ENCODE results near the gene HNRNPH3. TPM values are rescaled to one million over a fixed set of nuclear protein-coding genes. Genes with fewer than 3 reads are reported as not detected.

The HNRNPH3 gene
- total and polyA plus RNA-seq, 8 donors = 91.4 to 423 (median 364) TPM

DNA sequence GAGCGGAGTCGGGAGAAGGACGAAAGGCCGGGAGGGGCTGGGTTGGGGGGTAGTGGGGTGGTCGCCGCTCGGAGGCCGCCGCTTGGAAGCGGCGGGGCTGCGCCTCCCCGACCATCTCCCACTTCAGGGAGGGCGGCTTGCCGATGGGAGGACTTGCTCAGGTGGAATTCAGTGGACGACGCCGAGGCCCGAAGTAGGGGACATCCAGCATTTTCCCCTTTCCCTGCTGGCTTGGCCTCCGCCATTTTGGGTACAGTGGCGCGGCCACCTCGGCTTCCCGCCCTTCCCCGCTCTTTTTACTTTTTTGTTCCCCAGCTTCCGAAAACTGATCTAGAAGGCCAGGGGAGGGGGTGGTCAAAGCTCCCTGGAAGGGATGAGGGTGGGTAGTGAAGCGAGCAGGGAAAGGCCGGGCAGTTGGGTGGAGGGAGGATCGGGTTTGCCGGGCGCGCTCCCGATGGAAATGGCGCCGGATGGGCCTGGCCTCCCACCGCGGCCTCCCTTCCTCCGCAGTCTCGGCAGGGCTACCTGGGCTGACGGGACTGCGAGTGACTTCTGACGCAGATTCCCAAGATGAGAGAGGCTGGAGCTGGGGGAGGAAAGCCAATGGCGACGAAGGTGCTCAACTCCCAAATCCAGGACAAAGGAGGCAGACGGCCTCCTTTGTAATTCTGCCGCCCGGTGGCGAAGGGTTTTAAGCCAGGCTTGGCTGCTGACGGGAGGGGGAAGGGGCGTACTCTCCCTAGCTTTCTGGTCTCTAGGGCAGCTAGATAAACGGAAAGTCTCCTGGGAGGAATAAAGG lies 594 bp downstream of the HNRNPH3 start, which contains the start of gene PBLD:
TSS of gene PBLD (minus strand) at position 670 of the 799 bp plus-strand sequence. CDS start 26,084 bp downstream, outside the sequence.
- H3K4me3 ChIP-seq = peak within 1 kb of the TSS; percentile 78 to 82
- ATAC-seq (peak; percentile 41), DNase-seq (peak; percentile 79 to 90 (median 83))
- peaks cover 26 to 76% of the 10 kb centered on the region in 2 donors for H3K4me1 ChIP-seq
- no peaks in the 10 kb centered on the region for H3K9me3 ChIP-seq
- intact Hi-C loops (cut with DNase I) = no loop called here
- H3K36me3 ChIP-seq = no peaks in the 10 kb centered on the region
- TF ChIP-seq, protein P1, sequence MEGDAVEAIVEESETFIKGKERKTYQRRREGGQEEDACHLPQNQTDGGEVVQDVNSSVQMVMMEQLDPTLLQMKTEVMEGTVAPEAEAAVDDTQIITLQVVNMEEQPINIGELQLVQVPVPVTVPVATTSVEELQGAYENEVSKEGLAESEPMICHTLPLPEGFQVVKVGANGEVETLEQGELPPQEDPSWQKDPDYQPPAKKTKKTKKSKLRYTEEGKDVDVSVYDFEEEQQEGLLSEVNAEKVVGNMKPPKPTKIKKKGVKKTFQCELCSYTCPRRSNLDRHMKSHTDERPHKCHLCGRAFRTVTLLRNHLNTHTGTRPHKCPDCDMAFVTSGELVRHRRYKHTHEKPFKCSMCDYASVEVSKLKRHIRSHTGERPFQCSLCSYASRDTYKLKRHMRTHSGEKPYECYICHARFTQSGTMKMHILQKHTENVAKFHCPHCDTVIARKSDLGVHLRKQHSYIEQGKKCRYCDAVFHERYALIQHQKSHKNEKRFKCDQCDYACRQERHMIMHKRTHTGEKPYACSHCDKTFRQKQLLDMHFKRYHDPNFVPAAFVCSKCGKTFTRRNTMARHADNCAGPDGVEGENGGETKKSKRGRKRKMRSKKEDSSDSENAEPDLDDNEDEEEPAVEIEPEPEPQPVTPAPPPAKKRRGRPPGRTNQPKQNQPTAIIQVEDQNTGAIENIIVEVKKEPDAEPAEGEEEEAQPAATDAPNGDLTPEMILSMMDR (IDR thresholded peaks at IDR 0.05) = peak; percentile 13 to 22
- H3K27ac ChIP-seq = peak within 1 kb of the TSS; percentile 97 to 99
- H3K27me3 ChIP-seq = no peaks in the 10 kb centered on the region

DNA sequence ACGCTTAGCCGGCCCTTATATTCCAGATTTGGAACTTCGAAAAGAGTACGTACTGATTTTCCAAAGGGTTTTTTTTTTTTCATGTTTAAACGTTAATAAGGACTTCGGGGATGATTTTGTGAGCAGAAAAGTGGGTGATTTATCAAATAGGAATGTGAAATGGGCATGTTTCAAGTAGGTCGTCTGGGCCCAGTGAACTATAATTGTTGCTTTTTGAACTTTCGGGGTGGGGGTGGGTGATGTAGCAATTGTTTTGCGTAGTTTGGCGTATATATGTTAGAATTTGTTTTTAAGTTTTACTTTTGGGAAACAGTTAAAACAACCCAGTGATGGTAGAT lies 1.2 kb downstream of the HNRNPH3 start:
- TF ChIP-seq, protein P1 (IDR thresholded peaks at IDR 0.05) = no peak

DNA sequence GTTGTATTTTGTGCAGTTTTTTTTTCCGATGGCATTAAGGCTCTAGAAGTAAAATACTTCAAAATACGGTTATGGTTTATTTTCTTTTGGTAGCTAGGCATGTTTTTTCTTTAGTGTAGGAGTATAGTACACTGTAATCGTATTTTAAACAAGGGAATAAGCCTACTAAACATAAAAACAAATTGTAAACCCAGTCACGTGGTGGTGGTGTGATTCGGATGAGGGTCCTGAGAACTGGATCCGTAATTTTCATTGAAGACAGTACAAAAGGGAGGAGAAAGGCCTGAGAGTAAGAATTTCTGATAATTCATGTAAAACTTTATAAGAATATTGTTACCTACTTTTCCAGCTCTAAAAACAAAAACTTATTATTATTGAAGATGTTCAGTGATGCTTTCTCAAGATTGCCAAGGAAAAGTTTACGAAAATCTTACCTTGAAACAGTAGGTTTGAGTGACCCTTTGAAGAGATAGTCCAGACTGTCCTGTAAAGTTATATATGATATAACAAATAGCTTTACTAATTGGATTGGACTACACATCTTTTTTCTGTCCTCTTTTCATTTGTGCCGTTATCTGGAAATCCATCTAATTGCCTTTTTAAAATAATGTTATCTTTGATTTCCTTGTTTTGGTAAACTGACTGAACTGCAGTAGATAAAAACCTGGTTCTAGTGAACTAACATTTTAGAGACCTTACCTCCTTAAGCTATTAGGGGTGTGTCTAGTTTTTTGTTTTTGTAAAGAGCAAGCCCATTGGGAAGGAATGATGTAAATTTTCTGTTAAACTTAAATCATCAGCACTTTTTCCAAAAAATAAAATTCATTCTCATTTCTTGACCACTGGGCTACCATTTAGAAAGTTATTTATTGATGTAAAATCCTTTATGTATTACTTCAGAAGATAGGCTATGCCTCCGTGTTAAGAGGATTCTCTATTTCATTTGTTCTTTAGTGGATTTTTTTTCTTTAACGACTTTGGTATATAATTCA lies 1.9 kb downstream of the HNRNPH3 start:
- H3K36me3 ChIP-seq = peaks cover 0 to 5% of the 10 kb centered on the region in 2 donors
- peaks cover 27 to 78% of the 10 kb centered on the region in 2 donors for H3K4me1 ChIP-seq
- no peak for DNase-seq
- H3K27ac ChIP-seq = peak overlapping the region; percentile 97 to 99
- TF ChIP-seq, protein P1 (IDR thresholded peaks at IDR 0.05) = no peak
- H3K27me3 ChIP-seq = no peaks in the 10 kb centered on the region
- H3K4me3 ChIP-seq = peak overlapping the region; percentile 78 to 82
- intact Hi-C loops (cut with DNase I) = no loop called here
- H3K9me3 ChIP-seq = no peaks in the 10 kb centered on the region
- ATAC-seq = no peak

More for the DNA sequence above, 1.2 kb downstream of the HNRNPH3 start:
- DNase-seq (no peak), ATAC-seq (no peak)
- Histone ChIP-seq H3K27ac (peak overlapping the region; percentile 97 to 99), H3K36me3 (no peaks in the 10 kb centered on the region), H3K4me1 (peaks cover 30 to 77% of the 10 kb centered on the region in 2 donors), H3K9me3 (no peaks in the 10 kb centered on the region), H3K27me3 (no peaks in the 10 kb centered on the region), H3K4me3 (peak overlapping the region; percentile 78 to 82)
- intact Hi-C loops (cut with DNase I) = no loop called here

DNA sequence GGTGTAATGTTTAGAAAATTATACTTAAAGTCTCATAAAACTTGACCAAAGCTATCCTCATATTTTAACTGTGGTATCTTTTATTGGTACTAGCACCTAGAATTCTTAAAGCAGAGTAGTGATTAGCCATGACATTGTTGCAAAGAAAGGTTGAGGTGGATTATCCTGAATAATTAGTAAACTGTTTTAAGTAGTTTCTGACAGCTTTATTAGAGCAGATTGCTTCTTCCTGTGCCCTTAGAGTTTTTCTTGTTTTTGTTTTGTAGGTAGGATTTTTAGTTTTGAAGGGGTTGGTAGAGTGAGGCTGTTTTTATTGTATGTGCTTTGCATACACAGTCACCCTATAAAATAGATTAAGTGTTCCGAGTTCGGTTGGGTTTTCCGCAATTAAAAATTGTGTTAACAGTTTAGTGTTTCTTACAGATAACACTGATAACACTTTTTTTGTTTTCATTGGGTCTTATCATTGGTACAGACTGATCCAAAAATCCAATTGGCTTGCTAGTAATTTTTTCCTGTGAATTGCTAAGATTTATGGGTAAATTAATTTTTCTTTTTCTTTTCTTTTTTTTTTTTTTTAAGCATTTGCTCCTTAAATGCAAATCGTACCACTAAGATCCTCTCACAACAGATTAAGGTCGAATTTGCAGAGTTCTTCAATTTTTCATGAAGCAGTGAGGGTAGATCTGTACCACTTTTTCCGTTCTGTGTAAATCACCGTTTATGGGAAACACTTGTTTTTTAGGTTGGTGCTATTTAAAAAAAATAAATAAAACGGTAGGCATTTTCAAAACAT lies 3.0 kb downstream of the HNRNPH3 start:
- TF ChIP-seq, protein P1 (IDR thresholded peaks at IDR 0.05) = no peak
- Histone ChIP-seq H3K27ac (peak overlapping the region in 1 of 2 donors; percentile 9), H3K4me1 (peaks cover 23 to 67% of the 10 kb centered on the region in 2 donors), H3K27me3 (no peaks in the 10 kb centered on the region), H3K9me3 (no peaks in the 10 kb centered on the region), H3K4me3 (peak overlapping the region; percentile 78 to 82), H3K36me3 (peaks cover 7 to 17% of the 10 kb centered on the region in 2 donors)
- intact Hi-C loops (cut with DNase I) = no loop called here
- ATAC-seq = no peak
- no peak for DNase-seq
